Fibroblast of villous mesenchyme (primary cell): ENCODE data around the gene C16orf86. TPM values are rescaled to one million over a fixed set of nuclear protein-coding genes. Genes with fewer than 3 reads are reported as not detected.

ENCODE experiments used
- DNase-seq: peaks from one replicate; pipeline ENCODE4 v3.0.0-alpha.2; 2010; ENCODE audit warnings: low read depth
- H3K4me3 ChIP-seq: 2 replicates; pipeline ENCODE4 v1.5.1; 2011; ENCODE audit warnings: low read depth, mild to moderate bottlenecking, low read length
- CTCF ChIP-seq: IDR thresholded peaks from 2 replicates; pipeline ENCODE4 v1.5.1; 2012; ENCODE audit warnings: low read depth, mild to moderate bottlenecking, low read length; ENCODE audit not compliant: insufficient read depth
- total RNA-seq: library from RNA; depleted of rRNA; stranded (reverse); fragments of >200 nt; gene quantifications from 2 replicates; pipeline ENCODE4 v1.2.3, GENCODE V29; 2012

The C16orf86 gene
- total RNA-seq, 1 donor = 1.3 TPM

- peak; percentile 91 for DNase-seq
- peak; percentile 93 for TF ChIP-seq CTCF
- H3K4me3 ChIP-seq = peak overlapping the region; percentile 73
Measured at GRCh38 chr16:67667817-67668494, 1.3 kb downstream of the C16orf86 start.

- no peak for DNase-seq
- H3K4me3 ChIP-seq = no peak overlapping the region
- TF ChIP-seq CTCF = no peak
Measured at GRCh38 chr16:67668495-67669157, 2.0 kb downstream of the C16orf86 start.

DNA sequence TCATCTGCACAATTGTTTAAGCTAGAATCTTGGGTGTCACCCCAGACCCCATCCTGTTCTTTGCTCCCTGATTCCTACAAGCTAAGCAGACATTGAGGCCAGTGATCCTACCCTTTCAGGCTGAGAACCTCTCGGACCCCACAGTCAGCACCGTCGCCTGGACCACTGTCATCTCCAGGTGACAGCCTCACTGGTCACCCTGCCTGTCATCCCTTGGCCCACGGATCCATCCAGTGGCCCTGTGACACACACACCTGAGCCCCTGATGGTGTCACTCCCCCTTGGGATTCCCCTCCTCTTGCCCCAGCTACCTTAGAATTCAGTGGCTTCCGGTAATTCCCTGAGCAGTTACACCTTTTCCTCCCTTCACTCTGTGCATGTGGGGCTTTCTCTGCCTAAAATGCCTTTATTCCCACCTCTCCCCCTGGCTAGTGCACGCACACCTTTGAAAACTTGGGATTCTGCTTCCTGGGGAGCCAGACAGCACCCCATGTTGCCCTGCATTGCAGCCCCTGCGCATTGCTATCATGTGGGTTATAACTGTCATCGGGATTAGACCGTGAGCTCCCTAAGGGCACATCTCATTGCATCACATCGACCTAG is 3.0 kb downstream of the C16orf86 start:
- no peak for DNase-seq
- no peak overlapping the region for H3K4me3 ChIP-seq
- TF ChIP-seq CTCF = no peak

DNA sequence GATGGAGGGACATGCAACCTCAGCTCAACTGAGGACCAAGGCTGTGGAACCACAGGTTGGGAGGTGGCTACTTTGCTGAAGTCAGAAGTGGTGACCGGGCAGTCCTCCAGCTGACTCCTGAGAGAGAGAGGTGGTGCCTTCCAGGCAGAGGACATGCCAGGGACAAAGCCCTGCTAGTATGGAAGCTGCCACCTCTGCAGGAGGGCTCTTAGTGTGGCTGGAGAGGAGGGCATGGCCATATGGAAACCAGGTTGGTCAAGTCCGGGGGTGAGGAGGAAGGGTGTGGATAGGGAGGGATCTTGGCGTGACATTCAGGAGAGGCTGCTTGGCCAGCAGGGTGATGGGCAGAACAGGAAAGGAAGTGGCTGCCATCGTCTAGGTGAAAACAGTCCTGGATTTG is 5.7 kb downstream of the C16orf86 start:
- DNase-seq = no peak
- no peak for TF ChIP-seq CTCF

GRCh38 chr16:67672739-67673662 is 6.4 kb downstream of the C16orf86 start:
- TF ChIP-seq CTCF = peak; percentile 84
- peak; percentile 76 for DNase-seq
- H3K4me3 ChIP-seq = no peak overlapping the region

More for the DNA sequence above, 5.7 kb downstream of the C16orf86 start:
- no peak overlapping the region for H3K4me3 ChIP-seq
